ENCODE results near the gene SORCS1. TPM values are rescaled to one million over a fixed set of nuclear protein-coding genes. Genes with fewer than 3 reads are reported as not detected.
A peak's percentile ranks its signal among the peaks of the same experiment; 100 is the strongest.

SORCS1 gene
- total RNA-seq, 4 donors from 2014 or later: 34.3 to 85.0 (median 49.3) TPM

- H3K27me3 ChIP-seq: no peaks in the 10 kb centered on the region
- no peaks in the 10 kb centered on the region for H3K9me3 ChIP-seq
- 53 to 72% methylated on average over 5 of the region's 5 CpGs for WGBS, 2 donors
- H3K4me1 ChIP-seq: no peaks in the 10 kb centered on the region
- TF ChIP-seq CTCF (IDR thresholded peaks at IDR 0.05): no peak
- TF ChIP-seq POLR2A (IDR thresholded peaks at IDR 0.05): no peak
- no peak for TF ChIP-seq EP300 (IDR thresholded peaks at IDR 0.05)
- no peaks in the 10 kb centered on the region for H3K36me3 ChIP-seq
- no peak for DNase-seq (ENCODE audit: low spot score in 2 of 2)
- H3K27ac ChIP-seq: no peak overlapping the region
- H3K4me3 ChIP-seq: no peak overlapping the region
These were observed 591.4 kb downstream of the SORCS1 start for GRCh38 chr10:106573106-106573505.

GRCh38 chr10:106571192-106571946 is 593.1 kb downstream of the SORCS1 start:
- Histone ChIP-seq H3K4me1 (no peaks in the 10 kb centered on the region), H3K4me3 (no peak overlapping the region), H3K27me3 (no peaks in the 10 kb centered on the region), H3K27ac (peak overlapping the region in 1 of 4 donors; percentile 28), H3K36me3 (no peaks in the 10 kb centered on the region), H3K9me3 (no peaks in the 10 kb centered on the region)
- 26% methylated on average over 5 of the region's 5 CpGs for WGBS, 2 donors
- peak in 1 of 2 donors; percentile 13 for DNase-seq (ENCODE audit: low spot score in 2 of 2)
- TF ChIP-seq CTCF (IDR thresholded peaks at IDR 0.05) (peak; percentile 19 to 51 (median 34)), EP300 (IDR thresholded peaks at IDR 0.05) (no peak)

- Histone ChIP-seq H3K4me3 (no peak overlapping the region), H3K9me3 (no peaks in the 10 kb centered on the region), H3K27me3 (no peaks in the 10 kb centered on the region), H3K4me1 (no peaks in the 10 kb centered on the region), H3K27ac (no peak overlapping the region), H3K36me3 (no peaks in the 10 kb centered on the region)
- no peak for DNase-seq (ENCODE audit: low spot score in 2 of 2)
- TF ChIP-seq EP300 (IDR thresholded peaks at IDR 0.05): no peak
- no peak for TF ChIP-seq POLR2A (IDR thresholded peaks at IDR 0.05)
- no peak for TF ChIP-seq CTCF (IDR thresholded peaks at IDR 0.05)
- 80 to 86% methylated on average over 5 of the region's 5 CpGs for WGBS, 2 donors
These were observed 594.2 kb downstream of the SORCS1 start for GRCh38 chr10:106570268-106570667.

- 93 to 96% methylated on average over 4 of the region's 4 CpGs for WGBS, 2 donors
- Histone ChIP-seq H3K9me3 (no peaks in the 10 kb centered on the region), H3K4me1 (no peaks in the 10 kb centered on the region), H3K4me3 (no peak overlapping the region), H3K27me3 (no peaks in the 10 kb centered on the region), H3K36me3 (no peaks in the 10 kb centered on the region), H3K27ac (no peak overlapping the region)
- DNase-seq (ENCODE audit: low spot score in 2 of 2): no peak
- TF ChIP-seq CTCF (IDR thresholded peaks at IDR 0.05): no peak
- TF ChIP-seq POLR2A (IDR thresholded peaks at IDR 0.05): no peak
- no peak for TF ChIP-seq EP300 (IDR thresholded peaks at IDR 0.05)
These were observed 596.9 kb downstream of the SORCS1 start for GRCh38 chr10:106567629-106568028.

- Histone ChIP-seq H3K4me1 (no peaks in the 10 kb centered on the region), H3K36me3 (no peaks in the 10 kb centered on the region), H3K9me3 (no peaks in the 10 kb centered on the region), H3K27ac (no peak overlapping the region), H3K4me3 (no peak overlapping the region), H3K27me3 (no peaks in the 10 kb centered on the region)
- TF ChIP-seq EP300 (IDR thresholded peaks at IDR 0.05): no peak
- TF ChIP-seq POLR2A (IDR thresholded peaks at IDR 0.05): no peak
- no peak for TF ChIP-seq CTCF (IDR thresholded peaks at IDR 0.05)
- WGBS, 2 donors: 46 to 55% methylated on average over 3 of the region's 3 CpGs
- DNase-seq (ENCODE audit: low spot score in 2 of 2): no peak
These were observed 597.6 kb downstream of the SORCS1 start for GRCh38 chr10:106566873-106567272.

Data from tibial nerve (tissue), 4 donors.